Muscle of arm (tissue), 14 donors: ENCODE results near the gene VAV3. TPM values are rescaled to one million over a fixed set of nuclear protein-coding genes. Genes with fewer than 3 reads are reported as not detected.
"Not testable (repeated sequence)": the region's sequence is repeated elsewhere in the genome, so short reads cannot be mapped to it uniquely, and the experiment has no call there.

Experiments used
- DNase-seq: peaks from one replicate; pipeline ENCODE4 v3.0.0-alpha.2; 2013
- long read RNA-seq, 11 donors: transcript quantifications; one replicate each; lab custom pipeline, GENCODE V29; 2026
- polyA plus RNA-seq, 12 donors: library from polyadenylated mRNA; unstranded; fragments of 120-200 nt; gene quantifications; one replicate each; pipeline ENCODE4 v1.2.1, GENCODE V29; 2013; ENCODE audit not compliant: insufficient read length in 12 of 12

VAV3 gene
- 10 to 100 TPM in 2 of 12 donors, 1 to 10 TPM in 9, not detected in 1; 4.6 to 15.2 (median 5.8) TPM for polyA plus RNA-seq
- long read RNA-seq, donor 1, full-length matches to known transcripts = 6 of 13 reads
- long read RNA-seq, donor 1, partial matches to known transcripts = 7 of 13 reads
- long read RNA-seq, donor 1, other reads (novel, unspliced or antisense) = 0 of 13 reads
- long read RNA-seq, donor 2, full-length matches to known transcripts = 2 of 2 reads
- long read RNA-seq, donor 2, partial matches to known transcripts = 0 of 2 reads
- long read RNA-seq, donor 2, other reads (novel, unspliced or antisense) = 0 of 2 reads
- long read RNA-seq, donor 3 = 0 reads
- long read RNA-seq, donor 4 = 0 reads
- long read RNA-seq, donor 5 = 0 reads
- long read RNA-seq, donor 6 = 0 reads
- long read RNA-seq, donor 7 = 0 reads
- long read RNA-seq, donor 8 = 0 reads
- long read RNA-seq, donor 9 = 0 reads
- long read RNA-seq, donor 10, full-length matches to known transcripts = 2 of 2 reads
- long read RNA-seq, donor 10, partial matches to known transcripts = 0 of 2 reads
- long read RNA-seq, donor 10, other reads (novel, unspliced or antisense) = 0 of 2 reads
- long read RNA-seq, donor 11 = 0 reads

- DNase-seq = peak; percentile 75
These were observed at the start of gene VAV3 for GRCh38 chr1:107965110-107965991. Gene VAV3, minus strand, starts transcription at chr1:107965180. Its CDS starts 311 bp downstream, at chr1:107964869.

DNA sequence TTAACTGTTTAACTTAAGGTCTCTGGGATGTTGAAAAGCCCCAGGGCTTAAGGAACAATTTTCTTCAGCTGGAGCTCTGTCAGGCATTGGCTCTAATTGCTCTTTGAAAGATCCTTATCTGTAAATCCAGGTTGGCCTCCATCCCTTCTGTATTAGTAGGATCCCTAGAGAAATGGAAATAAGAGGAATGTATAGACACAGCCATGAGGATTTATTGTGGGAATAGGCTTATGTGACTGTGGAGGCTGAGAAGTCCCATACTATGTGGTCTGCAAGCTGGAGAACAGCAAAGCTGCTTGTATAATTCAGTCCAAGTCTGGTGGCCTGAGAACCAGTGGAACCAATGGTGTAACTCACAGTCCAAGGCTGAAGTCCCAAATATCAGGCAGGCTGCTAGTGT, 47.6 kb upstream of the VAV3 start:
- no peak for DNase-seq

GRCh38 chr1:108011295-108011694, 46.3 kb upstream of the VAV3 start:
- DNase-seq = no peak

DNA sequence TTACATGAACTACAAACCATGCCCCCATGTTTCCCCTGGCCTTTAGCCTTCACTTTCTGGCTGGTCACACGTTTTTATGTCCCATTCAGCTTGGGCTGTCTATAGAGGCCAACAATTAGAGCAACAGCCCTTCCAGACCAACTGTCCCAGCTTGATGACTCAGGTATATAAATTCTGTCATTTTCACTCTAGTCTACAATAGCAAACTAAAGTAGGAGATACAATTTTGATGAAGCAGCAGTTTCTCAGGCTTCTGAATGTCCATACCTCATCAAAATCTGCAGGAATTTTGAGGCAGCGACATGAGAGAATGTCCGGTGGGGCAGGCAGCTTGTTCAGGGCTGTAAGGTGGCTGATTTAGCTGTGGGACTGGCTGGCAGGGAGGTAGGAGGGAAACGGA, 45.6 kb upstream of the VAV3 start:
- DNase-seq = no peak

DNA sequence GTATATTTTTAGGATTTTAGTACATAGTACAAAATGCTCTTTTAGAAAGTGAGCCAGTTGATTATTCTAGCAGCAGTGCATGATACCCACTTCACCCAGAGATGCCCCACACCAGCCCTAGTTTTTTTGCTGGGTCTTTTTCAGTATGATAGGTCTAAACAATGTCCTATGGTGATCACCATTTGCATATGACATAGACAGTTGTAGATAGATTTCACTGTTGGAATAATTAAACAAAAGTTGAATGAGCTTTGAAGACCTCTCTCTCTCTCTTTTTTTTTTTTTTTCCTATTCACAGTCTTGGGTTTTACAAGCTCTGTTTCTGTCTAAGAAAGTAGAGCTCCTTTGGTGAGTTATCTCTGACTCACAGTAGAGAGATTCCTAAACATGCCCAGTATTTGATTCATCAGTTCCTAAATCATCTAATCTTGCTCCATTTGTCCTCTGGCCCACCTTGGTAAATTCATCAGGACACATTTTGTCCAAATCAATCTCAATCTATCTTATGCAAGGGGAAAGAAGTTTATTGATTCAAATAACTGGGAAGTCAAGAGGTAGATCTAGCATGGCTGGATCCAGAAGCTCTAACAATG, 44.7 kb upstream of the VAV3 start:
- no peak for DNase-seq

DNA sequence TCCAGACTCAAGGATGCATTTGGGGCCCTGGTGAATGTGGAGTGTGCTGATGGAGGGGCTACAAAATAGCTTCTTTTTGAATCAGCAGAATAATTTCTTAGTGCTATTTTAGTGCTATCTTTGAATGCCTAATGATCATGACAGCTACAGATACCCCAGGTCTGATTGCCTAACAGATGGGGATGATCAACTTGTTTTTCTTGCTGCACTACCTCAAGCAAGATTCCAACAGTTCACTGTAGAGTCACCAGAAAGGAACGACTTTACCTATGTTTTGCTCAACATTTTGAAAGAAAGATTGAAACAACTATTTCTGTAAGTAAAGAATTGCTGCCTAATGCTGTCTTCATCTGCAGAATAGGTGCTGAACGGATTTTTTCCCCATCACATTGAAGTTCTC, 42.6 kb upstream of the VAV3 start:
- DNase-seq = no peak

- DNase-seq = no peak
These were observed 42.1 kb upstream of the VAV3 start for GRCh38 chr1:108007070-108007469.

DNA sequence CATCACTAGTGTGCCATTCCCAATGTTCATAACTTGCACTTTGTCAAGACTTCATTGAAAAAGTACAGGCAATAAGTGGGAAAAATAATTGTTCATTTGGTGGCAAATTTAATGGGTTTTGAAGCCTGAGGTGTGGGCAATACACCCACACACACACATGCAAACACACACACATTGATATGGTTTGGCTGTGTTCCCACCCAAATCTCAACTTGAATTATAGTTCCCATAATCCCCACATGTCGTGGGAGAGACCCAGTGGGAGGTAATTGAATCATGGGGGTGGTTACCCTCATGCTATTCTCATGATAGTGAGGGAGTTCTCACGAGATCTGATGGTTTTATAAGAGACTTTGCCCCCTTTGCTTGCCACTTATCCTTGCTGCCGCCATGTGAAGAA, 39.9 kb upstream of the VAV3 start:
- DNase-seq = not testable (repeated sequence)

GRCh38 chr1:108000620-108001111, 35.7 kb upstream of the VAV3 start:
- peak; percentile 25 for DNase-seq

DNA sequence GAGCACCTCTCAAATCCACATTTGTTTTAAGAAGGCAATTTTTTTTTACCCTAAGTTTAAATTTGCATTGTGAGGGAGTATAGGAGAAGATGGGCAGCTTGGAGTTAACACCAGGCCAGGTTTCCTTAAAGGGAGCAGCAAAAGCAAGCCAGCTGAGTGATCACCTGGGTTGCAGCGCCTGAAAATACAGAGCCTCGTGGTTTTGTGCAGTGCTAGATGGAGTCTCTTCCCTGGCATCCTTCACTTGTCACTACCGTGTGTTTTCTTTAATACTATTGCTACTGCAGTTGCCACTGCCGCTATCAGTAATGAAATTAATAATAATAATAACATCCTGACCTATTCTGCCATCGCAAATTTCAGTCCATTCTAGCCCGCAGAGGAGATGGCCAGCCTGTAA, 35.2 kb upstream of the VAV3 start:
- no peak for DNase-seq

- DNase-seq = no peak
These were observed 32.9 kb upstream of the VAV3 start for GRCh38 chr1:107997866-107998265.

GRCh38 chr1:107993920-107994319, 28.9 kb upstream of the VAV3 start:
- DNase-seq = no peak

DNA sequence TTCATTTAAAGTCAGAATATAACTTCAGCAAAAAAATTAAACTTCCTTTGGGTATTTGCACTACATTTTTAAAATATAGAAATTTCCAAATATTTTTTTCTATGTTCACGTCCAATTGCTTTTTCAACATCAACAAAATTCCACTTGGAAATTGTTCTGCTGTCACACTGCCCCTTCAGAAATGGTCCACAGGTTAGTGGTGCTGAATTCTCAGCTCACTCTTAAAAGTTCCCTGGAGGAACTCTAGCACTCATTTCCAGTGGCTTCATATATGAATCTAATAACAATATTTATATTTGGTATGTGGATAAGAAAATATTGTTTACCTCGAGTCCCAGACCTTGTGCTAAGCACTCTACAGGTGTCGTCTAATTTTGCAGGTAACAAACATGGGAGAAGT, 27.4 kb upstream of the VAV3 start:
- DNase-seq = no peak

DNA sequence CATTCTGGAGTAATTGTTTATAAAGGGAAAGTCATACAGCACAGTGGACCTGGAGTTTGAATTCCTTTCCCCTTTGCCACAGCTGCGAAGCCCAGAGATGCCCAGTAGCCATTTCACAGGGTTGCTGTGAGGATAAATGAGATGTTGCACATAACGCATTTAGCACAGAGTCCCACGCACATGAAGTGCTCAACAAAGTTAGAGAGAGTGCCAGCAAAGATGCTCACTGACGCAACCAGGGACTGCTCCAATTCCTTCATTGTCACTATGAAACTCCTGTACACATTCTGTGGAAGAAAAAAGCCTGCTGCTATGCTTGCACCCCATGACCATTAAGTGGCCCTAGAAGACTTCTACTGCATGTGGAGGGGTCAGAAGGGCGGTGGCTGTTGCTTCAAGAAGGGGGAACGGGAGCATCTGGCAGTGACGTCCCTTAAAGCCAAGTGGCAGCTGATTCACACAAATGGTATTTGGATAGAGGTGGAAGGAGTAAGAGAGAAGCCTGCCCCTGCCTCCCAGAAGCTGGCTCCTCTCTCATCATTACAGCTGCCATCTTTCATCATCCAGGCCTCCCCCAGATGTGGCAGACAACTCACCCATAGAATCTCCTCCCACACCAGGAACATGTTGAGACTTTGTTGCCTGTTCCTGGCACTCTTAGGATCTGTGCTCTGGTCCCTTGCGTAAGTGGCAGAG, 26.5 kb upstream of the VAV3 start:
- no peak for DNase-seq

DNA sequence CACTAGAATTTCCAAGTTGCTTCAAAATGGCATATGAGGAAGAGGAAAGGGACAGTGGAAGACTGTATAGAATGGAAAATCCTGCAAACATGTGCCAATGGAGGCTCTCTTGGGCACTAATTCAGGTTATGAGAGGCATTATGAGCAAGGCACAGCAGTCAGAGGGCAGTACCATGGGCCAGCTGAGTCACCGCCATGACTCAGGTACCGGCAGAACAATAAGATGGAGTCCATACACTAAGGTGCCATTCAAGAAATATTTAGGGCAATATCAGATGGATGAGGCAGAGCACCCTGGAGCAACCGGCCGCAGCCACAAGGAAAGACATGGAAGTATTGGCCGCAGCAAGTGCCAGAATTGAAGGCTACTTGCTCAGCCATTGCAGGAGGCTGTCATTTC, 25.6 kb upstream of the VAV3 start:
- DNase-seq = no peak

GRCh38 chr1:107981277-107981676, 16.3 kb upstream of the VAV3 start:
- DNase-seq = no peak

DNA sequence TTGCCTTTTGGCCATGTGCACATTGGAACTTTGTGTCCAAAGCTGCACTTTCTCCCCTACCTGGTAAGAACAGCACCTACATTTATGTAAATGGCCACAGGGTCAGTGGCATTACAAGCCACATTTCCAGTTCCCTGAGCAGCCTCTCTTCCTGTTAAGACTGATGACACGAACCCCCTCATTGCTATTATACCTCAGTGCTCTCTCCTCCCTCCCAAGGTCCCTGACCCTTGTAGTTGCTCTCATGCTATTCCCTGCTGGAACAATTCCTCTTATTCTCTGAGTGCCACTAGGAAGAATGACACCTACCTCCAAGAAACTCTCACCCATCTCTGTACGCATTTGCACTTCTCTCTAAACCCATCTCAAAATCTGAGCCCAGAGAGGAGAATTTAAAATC, 14.9 kb upstream of the VAV3 start:
- no peak for DNase-seq

- DNase-seq = no peak
These were observed 14.1 kb upstream of the VAV3 start for GRCh38 chr1:107979088-107979487.

- no peak for DNase-seq
These were observed 11.9 kb upstream of the VAV3 start for GRCh38 chr1:107976836-107977235.

DNA sequence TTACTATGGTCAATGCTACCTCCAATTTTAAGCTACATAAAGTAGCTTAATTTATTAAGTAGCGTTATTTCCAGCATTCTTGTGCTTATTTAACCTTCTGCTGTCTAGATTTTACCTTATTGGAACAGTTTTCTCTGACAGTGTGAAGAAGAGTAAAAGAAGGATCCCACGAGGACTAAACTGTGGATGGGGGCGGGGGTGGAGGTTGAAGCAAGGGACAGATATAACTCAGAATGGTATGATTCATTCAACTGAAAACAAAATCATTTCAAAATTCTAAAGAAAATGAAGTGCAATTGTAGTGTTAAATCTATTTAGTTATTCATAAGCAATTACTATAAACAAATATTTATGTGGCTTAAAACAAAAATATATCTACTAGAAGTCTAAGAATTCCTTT, 11.5 kb upstream of the VAV3 start:
- no peak for DNase-seq

- DNase-seq = no peak
These were observed 10.9 kb upstream of the VAV3 start for GRCh38 chr1:107975851-107976250.
